Stimulated activated CD8-positive, alpha-beta memory T cell treated with anti-CD3 and anti-CD28 coated beads, Interleukin-12 subunit alpha, Interleukin-12 subunit beta, amount 100 ng/mL, for 24 hours (primary cell): Measurements from ENCODE around the gene NKIRAS2.

Source experiments
- DNase-seq: peaks from one replicate; pipeline ENCODE4 v3.0.0-alpha.2; 2020; ENCODE audit errors: extremely low read depth

The NKIRAS2 gene

DNA sequence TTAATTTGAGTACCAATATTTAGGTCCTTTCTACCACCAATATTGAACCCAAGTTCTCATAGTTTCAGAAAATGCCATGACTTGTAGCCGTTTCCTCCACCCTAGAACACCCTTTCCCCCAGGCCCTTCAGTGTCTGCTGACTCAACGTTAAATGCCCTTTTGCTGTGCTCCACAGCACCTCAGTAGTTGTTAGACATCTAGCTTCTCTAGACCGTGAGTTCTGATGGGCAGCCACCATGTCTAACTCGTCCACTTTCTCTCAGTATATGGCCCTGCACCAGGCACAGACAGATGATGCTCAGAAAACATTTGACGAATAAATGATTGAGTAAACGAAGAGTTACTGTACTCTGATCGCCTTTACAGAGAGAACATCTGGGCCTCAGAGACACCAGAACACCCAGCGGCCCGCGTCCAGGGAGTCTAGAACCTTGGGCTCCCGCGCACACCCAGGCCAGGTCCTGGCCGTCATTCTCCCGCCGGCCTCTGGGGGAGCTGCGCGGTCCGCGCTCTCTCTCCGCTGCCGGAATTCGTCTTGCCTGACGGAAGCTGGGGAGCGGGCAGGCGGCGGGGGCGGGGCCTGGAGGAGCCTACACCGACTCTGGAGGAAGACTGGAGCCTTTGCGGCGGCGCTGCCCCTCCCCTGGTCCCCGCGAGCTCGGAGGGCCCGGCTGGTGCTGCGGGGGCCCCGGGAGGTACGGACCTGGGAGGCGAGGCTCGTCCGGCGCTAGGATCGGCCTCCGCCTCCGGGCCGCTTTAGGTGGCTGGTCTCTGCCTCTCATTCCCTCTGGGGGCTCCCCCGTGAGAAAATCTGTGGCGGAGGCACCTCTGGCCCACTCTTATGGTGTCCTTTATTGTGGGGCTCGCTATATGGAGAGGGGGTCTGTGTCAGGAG, at the start of gene NKIRAS2:
Gene NKIRAS2 (plus strand): TSS at position 582 of the 896 bp plus-strand sequence. CDS start 1,488 bp downstream, outside the sequence.
- DNase-seq, result peak; percentile 87

DNA sequence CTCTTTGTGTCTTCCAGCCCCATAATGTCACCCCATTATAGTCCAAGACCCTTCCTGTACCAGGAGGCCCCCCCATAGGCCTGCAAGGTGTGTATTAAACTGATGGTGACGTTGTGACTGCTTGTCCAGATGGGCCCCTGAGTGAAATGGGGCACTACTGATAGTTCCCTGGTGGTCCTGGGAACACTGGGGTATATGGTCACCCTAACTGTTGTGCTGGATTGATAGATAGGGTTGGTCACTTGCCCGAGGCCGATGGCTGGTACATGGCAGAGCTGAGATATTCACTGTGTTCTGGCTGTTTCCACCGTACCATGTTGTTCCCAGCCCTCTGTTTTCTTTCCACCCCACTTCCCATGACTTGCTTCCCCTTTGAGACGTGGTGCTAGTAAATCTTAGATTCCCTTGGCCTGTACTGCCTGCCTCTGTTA, 49.0 kb upstream of the NKIRAS2 start:
- DNase-seq, result no peak

DNA sequence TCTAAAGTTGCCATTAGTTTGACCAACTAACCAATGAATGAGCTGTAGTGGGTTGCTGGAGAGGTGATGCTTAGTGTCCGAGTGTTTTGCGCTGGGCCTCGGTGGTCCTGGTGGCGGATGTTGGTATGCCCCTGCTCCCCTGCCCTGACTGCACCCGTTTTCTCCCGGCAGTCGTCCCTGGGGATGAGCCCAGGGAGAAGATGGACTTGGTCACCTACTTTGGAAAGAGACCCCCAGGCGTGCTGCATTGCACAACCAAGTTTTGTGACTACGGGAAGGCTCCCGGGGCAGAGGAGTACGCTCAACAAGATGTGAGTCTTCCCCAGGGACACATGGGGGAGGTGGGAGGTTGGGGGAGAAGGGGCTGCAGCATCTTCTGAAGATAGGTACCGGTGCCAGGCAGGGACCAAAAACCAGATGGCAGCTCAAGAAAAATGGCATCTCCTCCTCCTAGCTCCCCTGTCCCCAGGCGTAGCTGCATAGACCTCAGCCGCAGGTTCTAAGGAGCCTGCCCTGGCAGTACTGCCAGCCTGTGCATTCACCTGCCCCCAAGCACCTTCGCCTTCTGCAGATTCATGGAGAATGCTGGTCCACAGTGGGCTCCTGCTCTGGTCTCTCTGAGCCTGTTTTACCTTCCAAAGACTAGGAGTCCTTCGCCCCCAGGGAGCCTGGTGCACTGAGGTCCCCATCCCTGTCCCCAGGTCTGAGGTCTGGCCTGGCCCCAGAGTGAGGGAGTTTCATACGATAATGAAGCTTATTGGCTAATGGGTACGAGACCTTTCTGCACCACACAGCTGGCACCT, 48.0 kb upstream of the NKIRAS2 start:
- no peak for DNase-seq

- no peak for DNase-seq
Observed at GRCh38 chr17:41972571-41973407, 47.1 kb upstream of the NKIRAS2 start.

DNA sequence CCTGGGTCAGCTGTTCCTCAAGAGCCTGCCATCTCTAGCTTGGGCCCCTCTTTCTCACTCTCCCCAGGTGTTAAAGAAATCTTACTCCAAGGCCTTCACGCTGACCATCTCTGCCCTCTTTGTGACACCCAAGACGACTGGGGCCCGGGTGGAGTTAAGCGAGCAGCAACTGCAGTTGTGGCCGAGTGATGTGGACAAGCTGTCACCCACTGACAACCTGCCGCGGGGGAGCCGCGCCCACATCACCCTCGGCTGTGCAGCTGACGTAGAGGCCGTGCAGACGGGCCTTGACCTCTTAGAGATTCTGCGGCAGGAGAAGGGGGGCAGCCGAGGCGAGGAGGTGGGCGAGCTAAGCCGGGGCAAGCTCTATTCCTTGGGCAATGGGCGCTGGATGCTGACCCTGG, 46.5 kb upstream of the NKIRAS2 start:
- no peak for DNase-seq

DNA sequence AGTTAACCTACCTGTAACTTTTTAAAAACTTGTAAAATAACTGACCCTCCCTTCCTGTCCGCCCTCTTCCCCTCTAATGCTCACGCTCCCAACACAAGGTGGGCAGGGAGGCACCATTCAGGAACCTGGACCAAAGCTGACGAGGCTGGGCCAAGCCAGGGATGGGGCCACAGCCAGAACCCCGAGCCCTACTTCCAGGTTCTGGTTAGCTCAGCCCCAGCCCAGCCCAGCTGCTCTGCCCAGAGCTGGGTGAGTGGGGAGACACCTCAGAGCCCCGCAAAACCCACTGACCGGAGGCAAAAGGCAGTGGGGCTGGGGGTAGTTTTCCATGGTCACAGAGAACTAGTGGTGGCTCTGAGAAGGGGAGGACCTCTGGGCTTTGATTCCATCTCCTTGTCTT, 45.9 kb upstream of the NKIRAS2 start:
- no peak for DNase-seq

DNA sequence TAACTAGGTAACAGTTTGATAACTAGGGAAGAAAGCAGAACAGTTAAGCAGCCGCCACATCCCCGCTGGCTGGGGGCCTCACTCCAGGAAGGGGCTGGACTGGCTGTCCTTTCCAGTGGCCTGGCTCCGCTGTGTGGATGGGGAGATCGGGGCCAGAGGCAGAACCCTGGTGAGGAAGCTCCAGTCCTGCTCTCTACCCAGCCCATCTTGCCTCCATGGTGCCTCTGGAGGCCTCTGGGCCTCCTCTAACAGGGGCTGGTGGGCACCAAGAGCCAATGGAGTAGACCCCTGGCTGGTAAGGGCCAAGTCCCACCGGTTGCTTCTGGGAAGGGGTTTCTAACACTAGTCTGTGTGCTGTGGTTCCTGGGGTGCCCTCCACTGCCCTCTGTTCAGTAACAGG, 45.2 kb upstream of the NKIRAS2 start:
- DNase-seq, result no peak

GRCh38 chr17:41975099-41976083, 44.5 kb upstream of the NKIRAS2 start:
- no peak for DNase-seq

DNA sequence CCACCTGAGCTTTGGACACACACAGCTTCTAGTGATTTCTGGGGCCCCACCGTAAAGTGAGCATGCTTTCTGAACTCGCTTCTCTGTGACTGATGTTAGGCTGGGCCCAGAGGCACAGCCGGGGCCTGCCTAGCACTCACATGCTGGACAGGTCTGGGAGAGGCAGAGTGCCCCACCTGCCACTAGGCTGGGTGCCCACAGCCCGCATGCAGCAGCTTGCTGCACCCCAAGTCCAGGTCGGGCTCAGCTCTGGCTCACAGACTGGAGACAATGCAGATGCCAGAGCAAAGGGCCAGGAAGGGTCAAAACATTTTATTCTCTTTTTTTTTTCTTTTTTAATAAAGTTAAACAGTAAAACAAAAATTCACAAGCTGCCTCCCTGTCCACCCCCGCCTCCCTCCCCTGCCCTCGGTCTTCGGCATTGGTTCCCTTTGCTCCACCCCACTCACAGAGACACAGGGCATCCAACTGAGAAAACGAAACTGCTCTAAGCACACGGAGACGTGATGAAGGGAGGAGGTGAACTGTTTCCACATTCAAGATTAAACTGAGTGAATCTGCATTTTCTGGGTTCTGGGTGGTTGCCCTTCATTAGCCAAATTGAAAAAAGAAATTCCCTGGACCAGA, 43.6 kb upstream of the NKIRAS2 start:
- no peak for DNase-seq

DNA sequence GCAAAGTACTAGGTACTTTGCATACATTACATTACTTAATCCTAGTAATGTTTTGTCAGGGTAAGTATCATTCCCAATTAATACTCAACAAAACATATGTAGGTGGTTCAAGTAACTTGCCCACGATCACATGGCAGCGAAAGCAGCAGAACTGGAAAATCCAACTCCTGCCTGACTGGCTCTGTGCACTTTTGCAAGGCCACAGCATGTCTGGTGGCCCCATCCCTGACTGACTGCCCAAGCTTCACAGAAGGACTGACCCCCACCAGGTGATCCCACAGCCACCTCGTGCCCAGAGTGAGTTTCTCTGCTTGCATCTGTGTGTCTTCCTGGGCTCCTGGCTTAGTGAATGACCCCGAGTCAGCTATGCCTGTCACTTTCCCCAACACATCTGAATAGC, 41.9 kb upstream of the NKIRAS2 start:
- no peak for DNase-seq

DNA sequence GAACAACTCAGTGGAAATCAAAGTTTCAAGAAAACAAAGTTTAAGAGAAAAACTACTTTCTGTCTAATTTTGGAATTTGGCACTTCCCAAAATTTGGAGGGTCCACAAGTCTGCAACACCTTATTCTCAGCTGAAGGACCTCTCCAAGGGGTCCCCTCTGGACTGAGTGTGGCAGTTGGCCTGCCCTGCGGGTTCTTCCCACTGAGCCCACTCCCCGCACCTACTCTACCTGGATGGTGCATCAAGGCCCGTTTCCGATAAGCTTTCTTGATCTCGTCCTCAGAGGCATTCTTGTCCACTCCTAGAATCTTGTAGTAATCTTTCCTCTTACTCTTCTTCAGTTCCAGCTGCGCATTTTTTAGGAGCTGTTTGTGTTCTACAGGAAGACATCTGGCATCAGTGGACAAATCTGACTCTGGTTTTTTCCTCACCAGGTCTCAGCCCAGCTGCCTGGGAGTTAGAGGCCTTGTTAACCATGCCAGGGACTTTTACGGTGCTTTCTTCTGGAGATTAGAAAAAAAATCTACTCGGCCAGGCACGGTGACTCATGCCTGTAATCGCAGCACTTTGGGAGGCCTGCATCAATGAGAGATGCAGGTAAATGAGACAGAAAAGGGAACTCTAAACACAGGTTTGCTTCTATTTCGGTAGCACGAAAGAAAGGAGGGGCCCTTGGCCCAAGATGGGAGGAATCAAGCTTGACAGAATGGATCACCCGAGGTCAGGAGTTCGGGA, 37.7 kb upstream of the NKIRAS2 start:
- DNase-seq, result no peak

GRCh38 chr17:41984454-41984853, 35.4 kb upstream of the NKIRAS2 start:
- DNase-seq, result no peak

- DNase-seq, result no peak
Observed at GRCh38 chr17:41985919-41986318, 34.0 kb upstream of the NKIRAS2 start.

- DNase-seq, result no peak
Observed at GRCh38 chr17:41986634-41987033, 33.3 kb upstream of the NKIRAS2 start.

- DNase-seq, result no peak
Observed at GRCh38 chr17:41987642-41988041, 32.2 kb upstream of the NKIRAS2 start.

- DNase-seq, result no peak
Observed at GRCh38 chr17:41988418-41988817, 31.5 kb upstream of the NKIRAS2 start.

- DNase-seq, result no peak
Observed at GRCh38 chr17:41989702-41990419, 30.0 kb upstream of the NKIRAS2 start.

DNA sequence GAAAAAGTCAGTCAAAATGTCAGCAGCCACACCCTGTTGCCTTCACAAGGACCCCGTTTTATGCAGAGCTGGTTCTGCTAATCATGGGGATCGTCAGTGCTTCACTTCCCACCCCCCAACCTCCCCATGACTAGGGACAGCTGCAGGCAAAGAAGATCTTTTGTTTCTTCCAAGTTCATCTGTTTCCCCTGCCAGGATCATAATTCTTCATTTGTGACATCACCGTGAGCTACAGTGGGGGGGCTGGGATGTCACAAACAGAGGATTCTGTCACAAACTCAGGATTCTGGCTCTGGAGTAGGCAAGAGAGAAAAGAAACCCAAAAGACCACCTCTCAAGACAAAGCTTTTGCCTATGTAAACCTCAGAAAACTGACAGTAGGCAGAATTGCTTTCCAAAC, 27.3 kb upstream of the NKIRAS2 start:
- no peak for DNase-seq

DNA sequence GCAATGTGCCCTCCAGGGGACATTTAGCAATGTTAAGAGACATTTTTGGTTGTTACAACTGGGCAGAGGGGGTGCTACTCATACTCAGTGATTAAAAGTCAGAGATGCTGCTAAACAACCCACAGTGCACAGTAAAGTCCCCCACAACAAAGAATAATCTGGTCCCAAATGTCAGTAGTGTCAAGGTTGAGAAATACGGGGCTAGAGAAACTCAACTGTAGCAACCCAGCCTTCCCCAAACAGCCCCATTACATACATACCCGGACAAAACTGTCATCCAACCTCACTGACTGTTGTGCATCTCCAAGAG, 23.1 kb upstream of the NKIRAS2 start:
- DNase-seq, result no peak
